Measurements from ENCODE around the gene SULT1B1.

Gene SULT1B1

GRCh38 chr4:69785211-69785831, 24.9 kb upstream of the SULT1B1 start:
- no peak overlapping the region for H3K27ac ChIP-seq
- in situ Hi-C loops (cut with HindIII; ENCODE audit: low pct_ligation_motif_present, low sequenced_read_pairs) = no loop called here
- H3K27me3 ChIP-seq (replicated peaks) = no peaks in the 10 kb centered on the region
- H3K4me3 ChIP-seq (ENCODE audit: low read depth, low read length) = no peak overlapping the region
- no peak for TF ChIP-seq CTCF (IDR thresholded peaks at IDR 0.05; ENCODE audit: low read depth, low read length, missing control alignments)
- DNase-seq = no peak
- H3K36me3 ChIP-seq (replicated peaks) = no peaks in the 10 kb centered on the region

- no peak overlapping the region for H3K27ac ChIP-seq
- no peak overlapping the region for H3K4me3 ChIP-seq (ENCODE audit: low read depth, low read length)
- DNase-seq = no peak
- TF ChIP-seq CTCF (IDR thresholded peaks at IDR 0.05; ENCODE audit: low read depth, low read length, missing control alignments) = no peak
- no peaks in the 10 kb centered on the region for H3K36me3 ChIP-seq (replicated peaks)
- in situ Hi-C loops (cut with HindIII; ENCODE audit: low pct_ligation_motif_present, low sequenced_read_pairs) = no loop called here
- no peaks in the 10 kb centered on the region for H3K27me3 ChIP-seq (replicated peaks)
These were observed 22.4 kb upstream of the SULT1B1 start for GRCh38 chr4:69782651-69783310.

- no peak overlapping the region for H3K27ac ChIP-seq
- TF ChIP-seq CTCF (IDR thresholded peaks at IDR 0.05; ENCODE audit: low read depth, low read length, missing control alignments) = no peak
- no peak for DNase-seq
- in situ Hi-C loops (cut with HindIII; ENCODE audit: low pct_ligation_motif_present, low sequenced_read_pairs) = no loop called here
- H3K4me3 ChIP-seq (ENCODE audit: low read depth, low read length) = no peak overlapping the region
- H3K27me3 ChIP-seq (replicated peaks) = no peaks in the 10 kb centered on the region
- H3K36me3 ChIP-seq (replicated peaks) = no peaks in the 10 kb centered on the region
These were observed 21.3 kb upstream of the SULT1B1 start for GRCh38 chr4:69781458-69782418.

GRCh38 chr4:69780141-69780540, 19.7 kb upstream of the SULT1B1 start:
- Histone ChIP-seq H3K36me3 (replicated peaks) (no peaks in the 10 kb centered on the region), H3K27me3 (replicated peaks) (no peaks in the 10 kb centered on the region), H3K27ac (no peak overlapping the region), H3K4me3 (ENCODE audit: low read depth, low read length) (no peak overlapping the region)
- no peak for DNase-seq
- no peak for TF ChIP-seq CTCF (IDR thresholded peaks at IDR 0.05; ENCODE audit: low read depth, low read length, missing control alignments)
- in situ Hi-C loops (cut with HindIII; ENCODE audit: low pct_ligation_motif_present, low sequenced_read_pairs) = no loop called here

GRCh38 chr4:69776696-69777095, 16.3 kb upstream of the SULT1B1 start:
- TF ChIP-seq CTCF (IDR thresholded peaks at IDR 0.05; ENCODE audit: low read depth, low read length, missing control alignments) = no peak
- in situ Hi-C loops (cut with HindIII; ENCODE audit: low pct_ligation_motif_present, low sequenced_read_pairs) = no loop called here

More at GRCh38 chr4:69776696-69777095, 16.3 kb upstream of the SULT1B1 start:
- Histone ChIP-seq H3K36me3 (replicated peaks) (no peaks in the 10 kb centered on the region), H3K4me3 (ENCODE audit: low read depth, low read length) (no peak overlapping the region), H3K27ac (no peak overlapping the region), H3K27me3 (replicated peaks) (no peaks in the 10 kb centered on the region)
- no peak for DNase-seq
